Activated naive CD8-positive, alpha-beta T cell treated with anti-CD3 and anti-CD28 coated beads for 36 hours (primary cell): ENCODE measurements around the gene COA8. TPM values are rescaled to one million over a fixed set of nuclear protein-coding genes. Genes with fewer than 3 reads are reported as not detected.

ENCODE experiments used
- DNase-seq: peaks from one replicate; pipeline ENCODE4 v3.0.0; 2021
- H3K27ac Mint-ChIP-seq: one replicate; pipeline ENCODE4 v1.8.0; 2022; ENCODE audit warnings: mild to moderate bottlenecking, moderate library complexity, mixed read lengths
- H3K27me3 Mint-ChIP-seq: one replicate; pipeline ENCODE4 v1.8.0; 2022; ENCODE audit warnings: mild to moderate bottlenecking, mixed read lengths
- H3K36me3 Mint-ChIP-seq: one replicate; pipeline ENCODE4 v1.8.0; 2021; ENCODE audit warnings: mild to moderate bottlenecking, mixed read lengths
- H3K4me1 Mint-ChIP-seq: one replicate; pipeline ENCODE4 v1.8.0; 2021; ENCODE audit warnings: mixed read lengths
- H3K4me3 Mint-ChIP-seq: one replicate; pipeline ENCODE4 v1.8.0; 2022; ENCODE audit warnings: mild to moderate bottlenecking, moderate library complexity, mixed read lengths
- H3K9me3 Mint-ChIP-seq: one replicate; pipeline ENCODE4 v1.8.0; 2022; ENCODE audit warnings: mixed read lengths
- total RNA-seq, 2 experiments: library from RNA; stranded (reverse); gene quantifications; one replicate each; pipeline ENCODE4 v1.2.3, GENCODE V29; 2021

Gene COA8
- total RNA-seq, 2 experiments from 2014 or later = 42.9 to 44.2 TPM

DNA sequence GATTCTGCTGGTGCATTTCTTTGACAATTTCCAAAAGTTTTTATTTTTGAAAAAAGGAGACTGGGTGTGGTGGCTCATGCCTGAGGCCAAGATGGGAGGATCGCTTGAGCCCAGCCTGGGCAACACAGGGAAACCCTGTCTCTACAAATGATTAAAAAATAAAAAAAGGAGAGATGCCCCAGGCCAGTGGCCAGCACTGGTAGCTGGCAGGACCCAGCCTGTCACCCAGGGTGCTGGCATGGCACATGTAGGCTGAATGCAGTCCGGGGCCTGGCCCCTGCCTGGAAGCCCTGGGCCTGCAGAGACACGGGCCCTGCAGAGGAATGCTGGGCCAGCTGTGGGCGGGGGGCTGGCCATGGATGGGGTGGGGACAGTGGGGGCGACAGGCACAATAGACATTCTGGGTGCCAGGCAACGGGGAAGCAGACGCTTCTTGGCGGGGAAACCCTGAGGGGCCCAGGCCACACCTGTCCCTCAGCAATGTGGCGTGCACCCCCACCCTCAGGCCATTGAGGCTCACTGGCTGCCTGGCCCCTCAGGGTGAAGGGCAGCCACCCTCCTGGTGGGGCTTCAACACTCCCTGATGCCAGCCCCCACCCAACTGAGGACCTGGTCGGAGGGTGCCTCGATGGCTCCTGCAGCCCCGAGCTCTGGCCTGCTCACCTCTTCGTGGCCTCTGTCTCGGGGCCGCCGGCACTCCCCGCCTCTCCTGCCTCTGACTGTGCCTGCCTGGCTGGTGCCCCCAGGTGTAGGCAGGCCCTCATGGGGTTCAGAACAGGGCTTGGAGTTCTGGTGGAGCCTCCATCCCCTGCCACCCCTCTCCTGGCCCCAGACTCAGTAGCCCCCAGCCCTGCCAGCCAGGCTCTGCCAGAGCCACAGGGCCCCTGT, 21.7 kb upstream of the COA8 start:
- Mint-ChIP-seq H3K27ac (no peak overlapping the region), H3K4me3 (no peak overlapping the region), H3K27me3 (peaks cover 5% of the 10 kb centered on the region), H3K4me1 (no peaks in the 10 kb centered on the region), H3K9me3 (no peaks in the 10 kb centered on the region), H3K36me3 (no peaks in the 10 kb centered on the region)
- no peak for DNase-seq

- Mint-ChIP-seq H3K4me3 (no peak overlapping the region), H3K27me3 (peaks cover 5% of the 10 kb centered on the region), H3K27ac (no peak overlapping the region), H3K9me3 (no peaks in the 10 kb centered on the region), H3K4me1 (no peaks in the 10 kb centered on the region), H3K36me3 (no peaks in the 10 kb centered on the region)
- no peak for DNase-seq
Observed at GRCh38 chr14:103541709-103542604, 20.8 kb upstream of the COA8 start.

- Mint-ChIP-seq H3K27me3 (peaks cover 5% of the 10 kb centered on the region), H3K36me3 (no peaks in the 10 kb centered on the region), H3K4me3 (no peak overlapping the region), H3K9me3 (no peaks in the 10 kb centered on the region), H3K4me1 (no peaks in the 10 kb centered on the region), H3K27ac (no peak overlapping the region)
- no peak for DNase-seq
Observed at GRCh38 chr14:103542605-103543088, 20.1 kb upstream of the COA8 start.

GRCh38 chr14:103543140-103543539, 19.6 kb upstream of the COA8 start:
- no peak overlapping the region for H3K27ac Mint-ChIP-seq
- H3K4me3 Mint-ChIP-seq = no peak overlapping the region
- peaks cover 5% of the 10 kb centered on the region for H3K27me3 Mint-ChIP-seq
- H3K9me3 Mint-ChIP-seq = no peaks in the 10 kb centered on the region
- H3K4me1 Mint-ChIP-seq = no peaks in the 10 kb centered on the region
- DNase-seq = no peak
- no peaks in the 10 kb centered on the region for H3K36me3 Mint-ChIP-seq

GRCh38 chr14:103543721-103544387, 18.9 kb upstream of the COA8 start:
- Mint-ChIP-seq H3K9me3 (no peaks in the 10 kb centered on the region), H3K27ac (no peak overlapping the region), H3K4me1 (no peaks in the 10 kb centered on the region), H3K27me3 (peaks cover 5% of the 10 kb centered on the region), H3K36me3 (no peaks in the 10 kb centered on the region), H3K4me3 (no peak overlapping the region)
- DNase-seq = no peak

GRCh38 chr14:103544388-103545218, 18.2 kb upstream of the COA8 start:
- no peak for DNase-seq
- Mint-ChIP-seq H3K9me3 (no peaks in the 10 kb centered on the region), H3K27me3 (peaks cover 5% of the 10 kb centered on the region), H3K4me1 (no peaks in the 10 kb centered on the region), H3K4me3 (no peak overlapping the region), H3K27ac (no peak overlapping the region), H3K36me3 (no peaks in the 10 kb centered on the region)

- H3K4me3 Mint-ChIP-seq = no peak overlapping the region
- H3K4me1 Mint-ChIP-seq = no peaks in the 10 kb centered on the region
- no peaks in the 10 kb centered on the region for H3K9me3 Mint-ChIP-seq
- H3K27ac Mint-ChIP-seq = no peak overlapping the region
- no peaks in the 10 kb centered on the region for H3K36me3 Mint-ChIP-seq
- DNase-seq = no peak
- H3K27me3 Mint-ChIP-seq = peaks cover 2% of the 10 kb centered on the region
Observed at GRCh38 chr14:103545219-103545914, 17.4 kb upstream of the COA8 start.

GRCh38 chr14:103545915-103546651, 16.7 kb upstream of the COA8 start:
- Mint-ChIP-seq H3K27me3 (no peaks in the 10 kb centered on the region), H3K27ac (no peak overlapping the region), H3K4me3 (no peak overlapping the region), H3K4me1 (no peaks in the 10 kb centered on the region), H3K36me3 (no peaks in the 10 kb centered on the region), H3K9me3 (no peaks in the 10 kb centered on the region)
- DNase-seq = no peak

DNA sequence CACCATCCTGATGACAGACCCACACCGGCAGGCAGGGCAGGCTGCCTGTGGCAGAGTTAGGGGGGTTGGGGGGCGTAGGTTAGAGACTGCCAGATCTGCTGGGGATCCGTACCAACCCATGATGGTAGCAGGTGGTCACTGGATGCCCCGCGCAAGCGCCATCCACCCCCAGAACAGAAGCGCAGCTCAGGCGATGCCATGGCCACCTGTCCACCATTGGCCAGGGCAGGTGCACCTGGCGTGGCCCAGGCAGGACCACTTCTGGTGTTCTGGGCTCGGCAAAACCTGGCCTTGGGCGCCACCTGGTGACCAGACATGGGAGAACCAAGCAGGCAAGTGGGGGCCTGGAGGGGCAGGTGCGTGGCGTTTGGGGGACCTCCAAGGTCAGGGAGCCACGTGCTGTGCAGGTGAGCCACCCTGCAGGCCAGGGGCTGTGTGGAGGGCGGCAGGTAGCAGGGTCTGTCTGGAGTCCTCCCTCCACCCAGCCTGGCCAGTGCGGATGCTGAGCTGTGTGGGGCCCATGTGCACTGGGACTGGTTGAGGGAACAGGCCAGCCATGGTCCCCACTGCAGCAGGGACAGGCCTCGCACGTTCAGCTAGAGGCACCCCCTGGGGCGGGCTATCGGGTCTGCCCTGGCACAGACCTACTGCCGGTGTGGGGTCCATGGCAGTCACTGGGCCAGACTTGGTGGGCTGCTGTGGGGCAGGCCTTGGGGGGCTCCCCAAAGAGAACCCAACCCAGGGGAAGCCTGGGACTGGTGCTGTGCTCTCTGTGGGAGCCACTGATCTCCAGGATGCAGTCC, 15.9 kb upstream of the COA8 start:
- Mint-ChIP-seq H3K4me1 (no peaks in the 10 kb centered on the region), H3K27me3 (no peaks in the 10 kb centered on the region), H3K4me3 (no peak overlapping the region), H3K27ac (no peak overlapping the region), H3K36me3 (no peaks in the 10 kb centered on the region), H3K9me3 (no peaks in the 10 kb centered on the region)
- peak; percentile 76 for DNase-seq

DNA sequence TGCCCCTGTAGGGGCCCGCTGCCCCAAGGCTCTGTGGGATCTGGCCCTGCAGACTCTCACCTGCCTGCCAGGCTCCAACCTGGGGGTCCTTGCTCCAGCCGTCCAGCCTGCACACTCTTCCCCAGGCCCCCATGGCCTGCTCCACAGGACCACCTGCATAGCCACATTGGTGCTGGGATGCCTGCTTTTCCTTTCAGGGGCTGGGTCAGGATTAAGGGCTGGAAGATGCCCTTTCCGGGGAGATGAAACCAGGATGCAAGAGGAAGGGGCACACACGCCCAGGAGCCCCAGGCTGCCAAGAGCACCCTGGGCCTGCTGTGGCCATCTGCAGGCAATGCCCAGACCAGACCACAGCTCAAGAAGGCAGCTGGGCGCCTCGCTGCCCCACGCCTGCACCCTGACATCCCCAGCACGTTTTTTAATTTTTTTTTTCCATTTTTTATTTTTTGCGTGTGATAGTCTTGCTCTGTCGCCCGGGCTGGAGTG, 15.3 kb upstream of the COA8 start:
- Mint-ChIP-seq H3K27me3 (no peaks in the 10 kb centered on the region), H3K36me3 (no peaks in the 10 kb centered on the region), H3K4me1 (no peaks in the 10 kb centered on the region), H3K9me3 (no peaks in the 10 kb centered on the region), H3K27ac (no peak overlapping the region), H3K4me3 (no peak overlapping the region)
- no peak for DNase-seq

DNA sequence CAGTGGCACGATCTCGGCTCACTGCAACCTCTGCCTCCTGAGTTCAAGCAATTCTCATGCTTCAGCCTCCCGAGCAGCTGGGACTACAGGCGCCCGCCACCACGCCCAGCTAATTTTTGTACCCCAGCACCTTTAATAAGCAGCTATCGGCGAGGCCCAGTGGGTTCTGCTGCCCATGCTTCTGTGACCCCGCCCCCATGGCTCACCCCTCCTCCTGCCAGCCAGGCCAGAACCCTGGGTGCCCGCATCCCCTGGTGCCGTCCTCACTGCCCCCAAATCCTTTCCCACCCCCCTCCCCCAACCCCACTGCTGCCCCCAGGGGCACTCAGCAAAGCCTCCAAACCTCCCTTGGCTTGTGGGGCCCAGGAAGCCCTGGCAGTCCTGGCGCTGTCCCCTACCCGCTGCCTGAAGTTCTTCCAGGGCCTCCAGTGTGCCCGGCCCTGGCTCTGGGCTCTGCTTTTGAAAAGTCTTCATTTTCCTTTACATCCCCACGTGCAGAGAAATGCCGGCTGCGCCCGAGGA, 14.8 kb upstream of the COA8 start:
- Mint-ChIP-seq H3K27ac (no peak overlapping the region), H3K9me3 (no peaks in the 10 kb centered on the region), H3K27me3 (no peaks in the 10 kb centered on the region), H3K4me3 (no peak overlapping the region), H3K4me1 (no peaks in the 10 kb centered on the region), H3K36me3 (no peaks in the 10 kb centered on the region)
- DNase-seq = no peak
